NCI-H510A (cell line): ENCODE measurements around the gene COL2A1.
A peak's percentile ranks its signal among the peaks of the same experiment; 100 is the strongest.

Experiments
- DNase-seq: peaks from one replicate; lab custom pipeline; 2025; lab: John Stamatoyannopoulos, UW

Gene COL2A1

DNA sequence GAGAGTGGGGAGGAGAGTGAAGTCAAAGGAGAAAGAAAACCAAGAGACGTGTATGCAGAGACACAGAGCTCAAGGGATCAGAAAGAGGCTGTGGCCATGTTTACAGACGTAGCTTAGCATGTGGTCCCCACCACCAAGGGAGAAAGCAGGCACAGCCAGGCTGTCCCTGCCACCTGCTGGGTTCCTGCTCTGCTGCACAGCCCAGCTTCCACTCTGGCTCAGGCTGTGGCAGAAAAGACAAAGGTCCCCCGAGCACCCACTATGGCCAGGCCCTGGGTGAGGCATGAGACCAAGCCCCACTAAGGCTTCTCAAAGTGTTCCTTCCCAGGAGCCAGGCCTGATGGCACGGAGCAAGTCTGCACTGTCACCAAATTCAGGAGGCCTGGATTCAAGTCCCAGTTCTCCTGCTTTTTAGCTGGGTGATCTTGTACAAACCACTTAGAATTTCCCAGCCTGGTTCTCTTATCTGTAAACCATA, 25.9 kb upstream of the COL2A1 start:
- DNase-seq, result no peak

DNA sequence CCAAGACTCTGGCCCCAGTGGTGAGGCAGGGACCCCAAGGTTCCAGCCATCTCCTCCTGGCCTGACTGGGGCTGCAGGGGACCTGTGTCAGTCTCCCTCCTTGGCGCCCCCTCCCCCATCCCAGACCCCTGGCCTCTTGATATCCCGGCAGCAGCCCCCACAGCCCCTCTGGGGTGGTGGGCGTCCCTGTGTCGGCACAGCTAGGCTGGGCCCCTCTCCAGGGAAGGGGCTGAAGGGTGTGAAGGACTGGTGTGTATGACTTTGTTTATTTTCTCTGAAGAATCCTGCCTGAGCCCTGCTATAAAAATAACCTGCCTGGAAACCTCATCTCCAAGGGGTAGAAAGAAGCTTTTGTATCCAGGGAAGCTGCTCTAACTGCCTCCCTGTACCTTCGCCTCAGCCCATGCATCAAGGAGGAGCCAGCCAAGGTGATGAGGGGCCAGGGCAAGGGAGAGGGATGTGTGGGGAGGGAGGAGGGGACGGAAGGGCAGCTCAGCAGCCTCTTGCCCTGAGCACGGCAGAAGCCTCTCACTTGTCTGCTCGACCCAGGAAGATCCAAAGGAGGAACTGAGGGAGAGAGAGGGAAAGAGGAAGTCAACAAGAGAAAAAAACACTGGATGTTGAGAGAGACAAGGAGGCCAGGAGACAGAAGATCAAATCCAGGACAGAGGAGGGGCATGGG, 25.4 kb upstream of the COL2A1 start:
- no peak for DNase-seq

DNA sequence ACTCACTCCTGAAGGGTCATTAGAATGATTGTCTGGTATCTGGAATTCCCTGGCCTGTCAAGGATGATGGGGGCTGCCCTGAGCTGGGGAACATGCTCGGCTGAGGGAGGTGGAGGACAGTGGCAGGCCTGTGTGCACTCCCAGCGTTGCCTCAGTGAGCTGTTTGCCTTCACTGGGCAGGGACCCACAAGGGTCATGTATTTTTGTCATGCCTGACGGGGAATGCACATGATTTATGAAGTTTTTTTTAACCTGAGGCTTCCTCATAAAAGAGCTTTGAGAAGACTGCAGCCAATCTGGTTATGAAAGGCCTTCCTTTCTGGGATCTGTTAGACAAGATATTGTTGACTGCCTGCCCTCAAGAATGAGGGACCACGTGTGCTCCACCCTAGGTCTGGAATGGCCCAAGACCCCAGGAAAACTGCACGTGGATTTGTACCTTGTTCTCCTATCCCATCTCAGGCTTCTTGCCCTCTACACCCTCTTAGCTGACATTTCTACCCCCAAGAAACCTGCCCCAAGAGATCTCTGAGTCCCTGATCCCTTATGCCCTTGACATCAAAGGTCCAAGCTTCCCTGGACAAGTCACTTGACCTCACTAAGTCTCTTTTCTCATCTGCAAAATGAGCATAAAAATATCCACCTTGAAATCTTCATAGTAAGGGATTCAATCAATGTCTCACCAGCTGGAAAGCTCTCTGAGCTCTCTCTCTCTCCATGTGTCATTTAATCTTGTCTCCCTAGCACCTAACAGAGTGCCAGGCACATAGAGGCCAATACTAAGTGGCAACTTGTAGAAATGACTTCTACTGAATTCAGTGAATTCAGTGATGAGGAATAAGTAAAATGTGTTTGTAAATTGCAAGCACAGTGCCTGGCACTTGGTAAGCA, 24.5 kb upstream of the COL2A1 start:
- DNase-seq, result no peak

DNA sequence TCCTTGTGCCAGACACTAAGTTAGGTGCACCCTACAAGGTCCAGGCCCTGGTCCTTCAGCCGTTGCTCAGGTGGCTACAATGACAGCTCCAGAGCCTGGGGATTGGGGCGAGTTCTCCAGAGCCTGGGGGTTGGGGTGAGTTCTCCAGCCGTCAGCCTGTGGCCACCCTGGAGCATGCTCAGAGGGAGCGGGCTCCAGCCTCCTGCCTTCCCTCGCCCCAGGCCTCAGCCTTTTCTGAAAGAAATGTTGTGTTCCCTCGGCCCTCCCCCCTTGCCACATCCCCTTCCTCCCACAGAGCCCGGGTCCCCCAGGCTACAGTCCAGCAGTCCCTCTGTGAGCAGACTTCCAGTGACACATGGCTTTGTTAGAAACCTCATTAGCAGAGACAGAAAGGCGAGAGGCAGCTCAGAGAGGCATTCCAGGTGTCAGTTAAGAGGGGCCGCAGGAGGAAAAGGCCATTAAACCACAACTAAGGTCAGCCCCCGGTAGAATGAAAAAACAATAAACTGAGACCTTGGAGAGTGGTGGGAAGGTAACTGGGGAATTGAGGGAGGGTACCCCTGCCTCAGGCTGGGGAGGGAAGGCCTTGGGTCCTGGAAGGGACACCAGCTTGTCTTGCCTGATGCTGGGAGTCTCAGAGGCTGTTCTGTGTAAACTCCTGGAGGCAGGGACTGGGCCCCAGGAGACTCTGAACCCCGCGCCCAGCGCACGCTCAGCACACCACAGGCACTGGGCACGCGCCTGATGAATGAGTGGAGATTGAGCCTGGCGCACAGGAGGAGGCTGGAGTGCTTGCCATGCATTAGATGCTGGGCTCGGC, 23.1 kb upstream of the COL2A1 start:
- DNase-seq, result no peak

DNA sequence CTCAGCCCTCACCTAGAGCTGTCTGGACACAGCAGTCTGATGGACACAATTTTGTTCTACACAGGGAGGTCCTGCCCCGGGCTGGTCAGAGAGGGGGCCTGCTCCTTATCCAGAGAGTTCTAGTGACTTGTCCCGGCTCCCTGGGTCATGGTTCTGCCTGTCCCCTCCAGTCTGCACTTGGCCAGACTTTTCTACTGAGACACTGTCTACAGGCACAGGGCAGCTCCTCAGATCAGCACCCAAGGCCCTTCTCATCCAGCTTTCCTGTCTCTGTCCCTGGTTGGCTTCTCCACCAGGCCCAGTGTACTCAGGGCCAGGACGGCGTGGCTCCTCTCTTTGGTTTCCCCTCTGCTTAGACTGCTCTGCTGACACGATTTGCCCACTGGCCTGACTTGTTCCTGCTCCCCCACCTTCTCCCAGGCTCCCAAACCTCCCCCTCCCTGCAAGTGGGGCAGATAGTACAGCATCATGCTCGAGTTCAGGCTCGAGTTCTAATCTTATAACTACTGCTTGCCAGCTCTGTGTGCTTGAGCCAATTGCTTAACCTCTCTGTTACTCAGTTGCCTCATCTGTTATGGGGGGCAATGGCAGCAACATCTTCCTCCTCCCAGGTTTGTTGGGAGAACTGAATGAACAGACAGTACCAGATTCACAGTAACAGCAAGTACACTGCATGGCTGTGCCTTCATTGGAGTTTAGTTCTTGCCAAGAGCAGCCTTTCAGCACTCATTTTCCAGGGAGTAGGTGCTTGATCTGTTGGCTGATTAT, 22.0 kb upstream of the COL2A1 start:
- DNase-seq, result no peak

DNA sequence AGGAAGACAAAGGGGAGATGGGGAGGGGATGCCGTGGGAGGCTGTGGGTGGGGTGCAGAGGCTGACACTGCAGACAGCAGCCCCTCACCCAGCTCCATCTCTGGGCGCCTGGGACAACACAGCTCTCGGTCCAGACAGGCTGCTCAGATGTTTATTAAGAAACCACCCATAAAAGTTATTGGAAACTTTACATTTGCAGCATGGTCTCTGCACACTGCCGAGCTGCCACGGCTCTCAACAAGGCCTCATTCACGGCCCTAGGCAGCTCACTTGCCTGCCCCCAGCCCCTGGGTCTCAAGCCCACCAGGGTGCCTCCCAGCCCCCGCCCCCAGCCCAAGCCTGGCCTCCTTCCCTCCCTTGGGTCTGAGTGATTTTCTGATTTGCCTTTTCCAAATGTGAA, 21.0 kb upstream of the COL2A1 start:
- no peak for DNase-seq

DNA sequence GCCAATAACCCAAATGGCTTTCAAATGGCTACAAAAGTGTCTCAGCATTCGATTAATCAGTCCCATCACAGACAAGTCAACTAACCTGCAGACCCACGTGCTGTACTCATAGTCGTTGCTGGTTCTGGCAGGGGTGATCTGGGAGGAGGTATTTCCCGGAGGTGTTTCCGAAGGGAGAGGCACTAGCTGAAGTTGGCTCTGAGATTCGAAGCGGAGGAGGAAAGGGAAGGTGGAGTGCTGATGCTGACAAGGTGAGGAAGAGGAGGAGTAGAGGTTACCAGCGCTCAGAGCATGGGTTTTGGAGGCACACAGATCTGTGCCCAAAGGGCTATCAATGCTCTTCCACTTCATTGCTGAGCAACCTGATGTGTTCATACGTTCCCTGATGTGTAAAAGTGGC, 20.5 kb upstream of the COL2A1 start:
- DNase-seq, result no peak

DNA sequence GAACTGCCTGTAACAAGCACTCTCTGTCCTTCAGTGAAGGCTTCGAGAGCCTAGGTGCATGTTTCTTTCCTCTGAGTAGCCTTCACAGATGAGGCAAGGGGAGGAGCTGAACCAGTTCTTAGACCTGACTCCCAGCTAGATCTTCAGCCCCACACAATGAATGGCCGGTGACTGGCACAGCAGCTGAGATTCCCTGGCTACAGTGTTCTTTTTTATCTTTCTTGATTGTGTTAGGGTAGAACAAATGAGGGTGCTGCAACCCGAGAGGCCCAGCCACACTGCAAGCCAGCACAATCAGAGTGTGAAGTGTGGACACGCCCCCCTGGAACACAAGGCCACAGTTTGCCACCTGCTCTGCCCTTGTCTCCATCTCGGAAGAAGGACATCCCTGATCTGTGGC, 19.1 kb upstream of the COL2A1 start:
- DNase-seq, result peak; percentile 50

DNA sequence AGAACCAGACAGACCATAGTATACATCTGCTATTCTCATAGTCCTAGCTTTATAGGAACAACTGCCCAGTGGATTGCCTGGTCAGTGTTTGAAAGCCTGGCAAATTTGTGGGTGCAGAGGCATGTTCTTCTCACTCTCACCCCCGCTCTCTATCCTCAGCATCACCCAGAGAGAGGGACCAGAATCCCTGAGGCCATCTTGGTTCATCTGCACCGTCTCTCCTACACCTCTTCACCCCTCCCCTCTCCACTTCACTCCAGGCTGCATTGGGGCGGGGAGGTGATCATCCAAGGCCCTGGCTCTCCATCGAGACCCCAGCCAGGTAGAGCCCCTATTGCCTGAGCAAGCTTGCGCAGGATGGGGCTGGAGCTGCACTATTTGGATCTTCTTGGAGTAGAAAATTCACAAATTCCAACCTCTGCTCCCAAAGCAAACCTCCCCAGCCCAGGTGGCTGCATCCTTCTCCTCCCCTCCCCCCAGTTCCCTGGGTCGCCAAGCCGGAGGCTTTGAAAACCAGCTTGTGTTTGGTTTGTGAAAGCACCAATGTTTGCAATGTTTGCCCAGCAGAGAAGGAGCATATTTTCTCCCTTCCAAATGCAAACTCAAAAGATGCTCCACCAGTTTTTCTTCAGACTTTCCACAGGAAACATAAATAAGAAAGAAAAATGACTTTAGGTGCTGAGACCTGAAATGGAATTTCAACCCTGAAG, 18.6 kb upstream of the COL2A1 start:
- no peak for DNase-seq

DNA sequence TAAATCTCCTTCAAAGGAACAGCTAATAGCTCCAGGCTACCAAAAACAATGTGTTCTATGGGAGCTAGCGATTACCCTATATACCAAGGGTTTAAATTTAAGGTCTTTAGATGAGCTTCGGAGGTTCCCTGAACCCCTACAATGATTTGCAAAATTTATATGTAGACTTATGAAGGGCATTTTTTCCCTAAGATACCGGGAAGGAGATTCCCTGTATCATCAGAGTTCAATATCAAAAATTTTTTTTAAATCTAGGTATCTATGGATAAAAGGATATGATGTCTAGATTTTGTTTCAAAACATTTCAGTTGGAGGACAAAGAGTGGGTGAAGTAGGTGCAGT, 17.9 kb upstream of the COL2A1 start:
- DNase-seq, result no peak

DNA sequence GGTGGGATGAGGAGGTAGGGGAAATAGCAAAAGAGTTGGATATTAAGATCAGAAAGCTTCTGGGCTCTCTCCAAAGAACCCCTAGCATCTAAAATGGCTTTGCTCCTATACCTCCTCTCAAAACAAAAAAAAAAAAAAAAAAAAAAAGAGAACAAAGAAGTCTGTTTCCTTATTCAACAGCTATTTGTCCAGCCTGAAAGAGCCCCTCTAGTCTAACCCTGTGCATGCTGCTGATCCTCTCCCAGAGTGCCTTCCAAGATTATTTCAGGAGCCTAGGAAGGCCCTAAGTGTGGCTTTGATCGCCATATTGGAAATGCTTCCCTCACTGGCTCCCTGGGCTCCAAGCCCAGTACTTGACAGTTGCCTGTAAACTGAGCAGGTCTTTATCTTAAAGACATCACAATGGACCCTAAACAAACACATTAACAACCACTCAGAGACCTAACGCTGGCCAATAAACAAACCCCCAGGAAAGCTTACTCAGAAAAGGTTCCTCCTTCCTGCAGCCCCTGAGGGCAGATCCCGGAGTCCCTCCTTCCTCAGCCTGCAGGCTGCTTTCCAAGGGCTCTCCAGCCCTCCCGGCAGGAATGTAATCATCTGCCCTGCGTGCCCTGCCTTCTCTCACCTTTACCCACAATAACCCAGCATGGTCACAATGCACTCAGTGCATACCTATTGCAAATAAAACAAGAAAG, 17.4 kb upstream of the COL2A1 start:
- DNase-seq, result peak; percentile 27

DNA sequence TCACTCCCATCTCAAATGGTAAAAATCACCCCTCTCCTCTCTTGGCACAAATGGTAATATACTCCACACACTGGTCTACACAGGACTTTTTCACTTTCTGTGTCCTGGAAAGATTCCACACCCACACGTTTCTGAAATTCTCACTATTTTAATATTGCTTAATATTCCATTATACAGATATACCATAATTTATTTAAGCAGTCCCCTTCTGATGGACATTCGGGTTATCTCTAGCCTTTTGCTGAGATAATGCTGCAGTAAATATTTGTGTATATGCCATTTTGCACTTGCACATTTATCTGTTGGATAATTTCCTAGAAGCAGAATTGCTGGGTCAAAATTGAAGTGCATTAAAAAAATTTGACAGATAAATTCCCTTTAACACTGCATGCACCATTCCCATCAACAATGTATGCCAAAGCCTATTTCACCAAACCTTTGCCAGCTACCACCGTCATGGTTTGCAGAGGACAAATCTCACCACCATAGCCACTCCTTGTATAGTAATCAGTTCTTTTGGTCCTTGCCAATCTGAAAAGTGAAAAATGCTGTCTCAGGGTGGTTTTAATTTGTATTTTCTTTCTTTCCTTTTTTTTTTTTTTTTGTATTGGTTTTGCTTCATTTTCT, 15.5 kb upstream of the COL2A1 start:
- no peak for DNase-seq

DNA sequence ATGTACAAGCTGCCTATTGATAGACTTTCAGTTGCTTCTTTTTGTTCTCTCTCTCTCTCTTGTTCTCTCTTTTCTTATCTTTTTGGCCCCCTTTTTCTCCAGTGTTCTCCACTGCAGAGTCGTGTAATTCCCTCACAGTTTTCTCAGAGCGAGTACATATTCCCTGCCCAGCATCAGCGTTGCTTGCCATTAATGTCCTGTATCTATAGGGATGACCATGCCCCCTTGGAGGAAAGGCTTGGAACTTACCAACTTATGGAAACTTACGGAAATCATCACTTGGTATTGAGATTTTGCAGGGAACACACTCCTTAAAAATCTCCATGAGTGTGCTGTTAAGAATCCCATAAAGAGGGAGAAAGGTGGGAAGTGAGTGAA, 14.3 kb upstream of the COL2A1 start:
- no peak for DNase-seq

DNA sequence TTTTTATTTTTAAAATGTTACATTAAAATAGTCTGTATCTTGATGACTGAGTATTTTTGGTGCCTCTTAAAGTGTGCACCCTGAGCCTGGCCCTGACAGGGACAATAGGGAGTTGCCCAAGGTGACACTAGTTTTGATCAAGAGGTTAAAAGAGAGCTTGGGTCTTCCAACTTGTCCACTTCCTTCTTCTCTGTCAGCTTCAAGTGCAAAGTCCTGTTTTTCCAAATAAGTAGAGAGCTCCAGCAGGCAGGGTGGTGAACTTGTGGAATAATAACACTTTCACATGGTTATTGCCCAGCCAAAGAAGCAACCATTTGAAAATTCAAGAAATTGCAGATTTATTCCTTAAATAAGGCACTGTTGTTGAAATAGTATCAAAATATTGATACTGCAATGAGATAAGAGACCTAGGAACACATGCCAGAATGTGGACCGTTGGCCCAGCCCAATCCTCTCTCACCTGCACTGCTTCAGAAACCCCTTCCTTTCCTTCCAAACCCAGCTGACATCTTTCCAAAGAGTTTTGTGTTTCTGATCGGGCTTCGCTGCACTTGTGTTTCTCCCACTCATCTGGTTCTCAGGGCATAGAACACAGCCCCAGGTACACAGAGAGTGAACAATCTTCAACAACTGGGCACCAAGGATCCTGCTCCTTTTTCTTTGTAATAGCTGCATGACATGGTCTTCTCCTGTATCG, 13.8 kb upstream of the COL2A1 start:
- DNase-seq, result no peak

DNA sequence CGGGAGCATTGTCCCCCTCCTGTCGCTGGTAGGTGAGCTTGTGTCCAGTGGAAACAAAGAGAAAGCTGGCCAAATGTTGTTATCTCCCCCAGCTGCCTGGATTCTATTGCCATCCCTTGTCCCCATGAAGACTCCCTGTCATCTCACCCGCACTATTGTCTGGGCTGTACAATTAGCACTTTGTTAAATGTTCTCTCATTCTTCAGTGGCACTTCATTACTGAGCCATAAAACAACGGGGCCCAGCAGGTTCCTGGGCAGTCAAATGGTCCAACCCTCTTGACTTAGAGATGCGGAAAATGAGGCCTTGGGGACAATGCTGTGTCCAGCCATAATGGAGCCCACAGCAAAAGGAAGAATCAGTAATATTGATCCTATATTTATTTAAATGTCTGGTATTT, 13.2 kb upstream of the COL2A1 start:
- no peak for DNase-seq

DNA sequence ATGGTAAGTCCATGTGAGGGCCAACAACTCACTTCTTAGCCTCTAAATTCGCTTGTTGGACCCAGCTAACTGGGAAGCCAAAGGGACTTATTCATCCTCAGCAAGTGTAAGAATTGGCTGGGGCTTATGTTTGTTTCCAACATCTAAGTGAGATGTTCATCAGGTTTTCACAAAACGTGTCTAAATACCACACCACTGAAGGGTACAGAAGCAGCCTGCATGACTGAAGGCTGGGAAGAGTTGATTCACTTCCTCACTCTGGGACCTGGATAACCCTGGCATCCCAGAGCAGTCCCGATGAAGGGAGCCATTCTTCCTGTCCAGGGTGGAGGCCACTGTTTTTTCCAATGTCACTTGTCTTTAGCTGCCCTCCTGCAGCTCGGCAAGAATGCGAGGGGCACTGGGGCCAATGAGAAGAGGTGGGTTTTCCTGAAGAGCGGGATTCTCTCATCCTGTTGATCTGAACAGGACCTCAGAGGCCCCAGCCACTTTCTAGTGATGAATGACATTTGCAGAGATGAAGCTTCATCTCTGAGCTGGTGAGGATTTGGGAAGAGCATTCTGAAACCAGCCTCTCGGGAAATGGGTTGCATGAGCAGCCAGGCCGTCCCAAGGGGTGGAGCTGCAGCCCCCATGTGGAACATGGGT, 12.2 kb upstream of the COL2A1 start:
- no peak for DNase-seq

DNA sequence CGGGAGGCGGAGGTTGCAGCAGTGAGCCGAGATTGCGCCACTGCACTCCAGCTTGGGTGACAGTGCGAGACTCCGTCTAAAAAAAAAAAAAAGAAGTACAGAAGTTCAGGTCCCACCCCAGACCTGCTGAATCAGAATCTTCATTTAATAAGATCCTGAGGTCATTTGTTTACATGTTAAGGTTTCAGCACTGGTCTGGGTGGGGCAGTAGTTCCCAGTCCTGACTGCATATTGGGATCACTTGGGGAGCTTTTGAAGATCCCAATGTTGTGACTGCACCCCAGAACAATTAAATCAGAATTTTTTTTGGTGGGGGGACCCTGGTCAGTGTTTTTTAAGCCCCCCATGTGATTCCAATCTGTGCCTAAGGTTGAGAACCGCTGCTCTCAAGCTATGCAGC, 11.7 kb upstream of the COL2A1 start:
- no peak for DNase-seq

DNA sequence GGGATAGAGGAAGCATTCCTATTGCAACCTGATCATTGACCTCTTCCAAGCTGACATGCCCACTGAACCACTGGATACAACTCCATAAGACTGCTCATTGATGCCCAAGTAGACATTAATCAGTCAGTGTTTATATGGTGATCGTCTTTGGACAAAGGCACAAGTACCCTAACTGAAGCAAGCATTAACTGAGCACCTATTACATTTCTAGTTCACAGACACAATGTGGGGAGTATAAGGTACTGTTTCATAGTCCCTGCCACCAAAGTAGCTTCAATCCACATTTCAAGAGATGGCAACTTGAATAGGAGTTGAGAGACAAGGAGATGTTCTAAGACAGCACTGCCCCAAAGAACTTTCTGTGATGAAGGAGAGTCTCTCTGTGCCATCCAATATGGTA, 10.9 kb upstream of the COL2A1 start:
- no peak for DNase-seq

DNA sequence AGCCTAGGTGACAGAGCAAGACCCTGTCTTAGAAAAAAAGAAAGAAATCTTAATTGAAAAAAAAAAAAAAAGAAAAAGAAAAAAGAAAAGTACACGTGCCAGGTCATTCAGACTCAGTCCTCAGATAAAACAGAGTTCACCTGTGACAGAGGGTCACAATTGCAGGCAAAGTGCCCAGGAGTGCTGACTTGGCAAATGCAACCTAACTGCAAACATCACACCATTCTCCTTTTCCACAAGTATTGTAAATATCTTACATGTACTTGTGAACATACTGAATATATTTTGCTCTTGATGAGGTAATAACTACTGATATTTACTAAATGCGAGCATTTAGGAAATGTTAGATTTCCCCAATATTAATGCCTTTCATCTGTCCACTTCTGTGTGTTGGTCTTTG, 9.0 kb upstream of the COL2A1 start:
- no peak for DNase-seq
